NT2/D1 (cell line): ENCODE results near the gene EHF.
"Not testable (repeated sequence)": the region's sequence is repeated elsewhere in the genome, so short reads cannot be mapped to it uniquely, and the experiment has no call there.

Source experiments
- DNase-seq: peaks from one replicate; pipeline ENCODE4 v3.0.0-alpha.2; 2011; ENCODE audit warnings: low read depth, low spot score
- H3K27me3 ChIP-seq: 2 replicates; pipeline ENCODE4 v1.6.0; 2011; ENCODE audit warnings: mild to moderate bottlenecking; ENCODE audit not compliant: insufficient read length, insufficient read depth
- H3K36me3 ChIP-seq: 2 replicates; pipeline ENCODE4 v1.6.1; 2011; ENCODE audit warnings: mild to moderate bottlenecking, low read length, mixed read lengths; ENCODE audit not compliant: insufficient read depth, insufficient read length
- H3K4me1 ChIP-seq: 2 replicates; pipeline ENCODE4 v1.5.1; 2011; ENCODE audit not compliant: insufficient read depth, insufficient read length
- H3K4me3 ChIP-seq: 2 replicates; pipeline ENCODE4 v1.5.1; 2011; ENCODE audit warnings: low read depth; ENCODE audit not compliant: insufficient read length
- H3K9ac ChIP-seq: 2 replicates; pipeline ENCODE4 v1.6.0; 2011; ENCODE audit warnings: low read depth; ENCODE audit not compliant: insufficient read length
- H3K9me3 ChIP-seq: 2 replicates; pipeline ENCODE4 v1.5.1; 2011; ENCODE audit warnings: mild to moderate bottlenecking, low read length; ENCODE audit not compliant: insufficient read depth
- SUZ12 ChIP-seq: IDR thresholded peaks from 2 replicates; pipeline ENCODE4 v1.6.1; 2011; ENCODE audit not compliant: insufficient read length, insufficient read depth; ENCODE audit errors: extremely low read depth
- YY1 ChIP-seq: IDR thresholded peaks from 2 replicates; pipeline ENCODE4 v1.6.1; 2011; ENCODE audit not compliant: insufficient read length, insufficient read depth
- ZNF274 ChIP-seq: IDR thresholded peaks from 2 replicates; pipeline ENCODE4 v1.6.1; 2011; ENCODE audit warnings: mild to moderate bottlenecking, low read depth, low read length

EHF gene

DNA sequence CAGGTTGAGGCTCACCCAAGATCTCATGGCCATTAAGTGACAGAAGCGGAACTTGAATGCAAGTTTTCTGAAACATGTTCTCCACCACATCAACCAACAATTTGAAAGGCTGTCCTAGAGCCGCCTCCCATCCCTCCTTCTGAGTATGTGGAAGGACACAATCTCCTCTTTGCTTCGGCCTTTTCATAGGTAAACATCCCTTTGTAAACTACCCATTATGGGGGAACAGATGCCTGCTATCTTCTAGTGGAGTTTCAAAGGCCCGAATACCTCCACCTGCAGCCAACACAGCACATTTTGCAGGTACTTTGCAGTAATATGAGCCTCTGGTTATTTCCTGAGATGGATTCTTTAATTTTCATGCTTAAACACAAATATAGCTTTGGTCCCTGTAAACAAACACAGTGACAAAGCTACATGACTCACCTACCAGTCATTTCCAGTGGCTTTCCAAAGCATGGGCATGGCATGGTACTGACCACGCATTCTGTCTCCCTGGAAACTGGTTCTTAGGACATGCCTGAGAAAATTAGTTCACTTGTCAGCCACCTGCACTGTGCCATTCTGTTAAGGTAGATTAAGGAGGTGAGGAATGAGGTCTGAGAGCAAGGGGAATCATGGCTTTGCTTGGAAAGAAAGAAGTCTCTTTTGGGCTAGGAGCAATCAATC lies 60.2 kb downstream of the EHF start:
- Histone ChIP-seq H3K27me3 (no peaks in the 10 kb centered on the region), H3K9me3 (no peaks in the 10 kb centered on the region), H3K4me1 (no peaks in the 10 kb centered on the region), H3K36me3 (no peaks in the 10 kb centered on the region), H3K9ac (no peak overlapping the region), H3K4me3 (no peak overlapping the region)
- TF ChIP-seq SUZ12 (no peak), YY1 (no peak), ZNF274 (no peak)
- DNase-seq: no peak

DNA sequence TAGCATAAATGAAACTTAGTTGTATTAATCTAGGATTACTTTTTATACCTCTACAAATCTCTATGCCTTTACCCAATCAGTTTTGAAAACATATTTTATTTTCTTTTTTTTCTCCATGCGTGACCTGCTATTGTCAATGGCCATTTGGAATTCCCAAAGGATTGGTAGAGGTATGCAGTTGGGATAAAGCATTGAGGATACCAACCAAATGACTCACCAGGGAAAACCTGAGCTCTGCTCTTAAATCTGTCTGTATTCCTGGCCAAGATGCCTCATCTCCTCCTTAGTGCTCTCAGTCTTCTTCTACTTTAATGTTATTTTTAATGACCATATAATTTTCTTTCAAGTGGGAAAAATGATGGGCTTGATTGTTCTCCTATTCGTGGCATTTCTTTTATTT lies 61.9 kb downstream of the EHF start:
- DNase-seq: peak; percentile 39
- Histone ChIP-seq H3K9me3 (no peaks in the 10 kb centered on the region), H3K36me3 (no peaks in the 10 kb centered on the region), H3K4me3 (no peak overlapping the region), H3K27me3 (no peaks in the 10 kb centered on the region), H3K4me1 (no peaks in the 10 kb centered on the region), H3K9ac (no peak overlapping the region)
- TF ChIP-seq YY1 (no peak), SUZ12 (no peak), ZNF274 (no peak)

DNA sequence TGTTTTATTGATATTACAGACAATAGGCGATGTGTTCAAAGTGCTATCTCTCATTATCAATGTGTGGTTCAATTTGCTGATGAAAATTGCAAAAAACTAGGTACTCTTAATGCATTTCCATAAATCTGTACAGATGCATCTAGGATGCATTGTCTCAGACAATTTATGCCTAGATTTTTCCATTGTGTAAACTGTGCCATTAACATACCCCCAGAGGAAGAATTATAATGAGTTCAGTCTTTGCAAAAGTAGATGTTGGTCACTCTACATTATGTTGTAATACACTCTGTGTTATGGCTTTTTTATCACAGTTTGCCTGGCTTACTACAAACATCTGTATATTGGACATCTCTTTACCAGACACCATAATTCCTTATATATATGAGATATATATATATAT lies 62.5 kb downstream of the EHF start:
- no peaks in the 10 kb centered on the region for H3K27me3 ChIP-seq
- no peak for DNase-seq
- H3K4me3 ChIP-seq: no peak overlapping the region
- no peak for TF ChIP-seq YY1
- no peak for TF ChIP-seq ZNF274
- no peak for TF ChIP-seq SUZ12
- no peaks in the 10 kb centered on the region for H3K9me3 ChIP-seq
- H3K36me3 ChIP-seq: no peaks in the 10 kb centered on the region
- no peak overlapping the region for H3K9ac ChIP-seq
- H3K4me1 ChIP-seq: no peaks in the 10 kb centered on the region

DNA sequence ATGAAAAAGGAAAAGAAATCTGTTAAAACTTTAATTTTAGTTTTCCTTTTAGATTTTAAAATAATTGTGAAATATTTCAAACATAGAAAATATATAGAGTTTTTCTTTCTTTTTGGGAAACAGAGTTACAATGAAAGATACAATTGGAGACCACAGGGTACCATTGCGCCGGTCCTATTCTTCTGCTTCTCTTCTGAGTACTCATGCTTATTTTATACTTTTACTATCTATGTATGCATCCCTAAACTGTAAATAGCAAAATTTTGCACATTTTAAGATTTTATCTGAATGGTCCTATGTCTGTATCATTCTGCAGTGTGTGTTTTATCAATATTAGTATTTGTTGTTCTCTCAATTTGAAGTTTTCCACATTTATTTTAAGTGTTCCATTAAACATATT lies 65.0 kb downstream of the EHF start:
- no peak overlapping the region for H3K9ac ChIP-seq
- H3K27me3 ChIP-seq: no peaks in the 10 kb centered on the region
- DNase-seq: no peak
- no peaks in the 10 kb centered on the region for H3K4me1 ChIP-seq
- no peaks in the 10 kb centered on the region for H3K36me3 ChIP-seq
- H3K9me3 ChIP-seq: no peaks in the 10 kb centered on the region
- TF ChIP-seq ZNF274 (no peak), YY1 (no peak), SUZ12 (no peak)
- no peak overlapping the region for H3K4me3 ChIP-seq

DNA sequence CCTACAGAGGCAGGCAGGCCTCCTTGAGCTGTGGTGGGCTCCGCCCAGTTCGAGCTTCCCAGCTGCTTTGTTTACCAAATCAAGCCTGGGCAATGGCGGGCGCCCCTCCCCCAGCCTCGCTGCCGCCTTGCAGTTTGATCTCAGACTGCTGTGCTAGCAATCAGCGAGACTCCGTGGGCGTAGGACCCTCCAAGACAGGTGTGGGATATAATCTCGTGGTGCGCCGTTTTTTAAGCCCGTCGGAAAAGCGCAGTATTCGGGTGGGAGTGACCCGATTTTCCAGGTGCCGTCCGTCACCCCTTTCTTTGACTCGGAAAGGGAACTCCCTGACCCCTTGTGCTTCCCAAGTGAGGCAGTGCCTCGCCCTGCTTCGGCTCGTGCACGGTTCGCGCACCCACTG lies 71.4 kb downstream of the EHF start:
- Histone ChIP-seq H3K4me3 (peak overlapping the region; percentile 11), H3K9me3 (peaks cover 24% of the 10 kb centered on the region)
- not testable (repeated sequence) for DNase-seq, H3K36me3 ChIP-seq, H3K27me3 ChIP-seq, H3K4me1 ChIP-seq, H3K9ac ChIP-seq

DNA sequence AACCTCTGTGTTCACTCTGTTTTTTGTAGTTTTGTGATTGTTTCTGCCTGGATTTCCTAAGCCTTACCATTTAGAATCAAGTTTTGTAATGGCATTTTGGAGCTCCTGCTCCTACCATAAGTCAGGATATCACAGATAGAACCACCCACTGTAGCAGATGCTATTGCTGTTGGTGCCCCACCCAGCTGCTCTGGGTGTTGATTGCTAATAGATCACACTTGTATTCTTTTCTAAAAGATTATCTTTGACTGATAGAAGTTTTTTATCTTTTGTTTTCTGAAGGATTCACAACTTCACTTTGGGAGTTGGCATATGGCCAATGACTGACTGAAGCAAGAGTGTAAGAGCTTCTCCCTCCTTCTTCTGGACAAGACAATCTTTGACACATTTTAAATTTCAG lies 76.0 kb downstream of the EHF start:
- Histone ChIP-seq H3K4me3 (no peak overlapping the region), H3K36me3 (peaks cover 6% of the 10 kb centered on the region), H3K27me3 (no peaks in the 10 kb centered on the region), H3K9ac (no peak overlapping the region), H3K4me1 (no peaks in the 10 kb centered on the region), H3K9me3 (peaks cover 34% of the 10 kb centered on the region)
- no peak for DNase-seq
- TF ChIP-seq YY1 (no peak), SUZ12 (no peak), ZNF274 (no peak)

DNA sequence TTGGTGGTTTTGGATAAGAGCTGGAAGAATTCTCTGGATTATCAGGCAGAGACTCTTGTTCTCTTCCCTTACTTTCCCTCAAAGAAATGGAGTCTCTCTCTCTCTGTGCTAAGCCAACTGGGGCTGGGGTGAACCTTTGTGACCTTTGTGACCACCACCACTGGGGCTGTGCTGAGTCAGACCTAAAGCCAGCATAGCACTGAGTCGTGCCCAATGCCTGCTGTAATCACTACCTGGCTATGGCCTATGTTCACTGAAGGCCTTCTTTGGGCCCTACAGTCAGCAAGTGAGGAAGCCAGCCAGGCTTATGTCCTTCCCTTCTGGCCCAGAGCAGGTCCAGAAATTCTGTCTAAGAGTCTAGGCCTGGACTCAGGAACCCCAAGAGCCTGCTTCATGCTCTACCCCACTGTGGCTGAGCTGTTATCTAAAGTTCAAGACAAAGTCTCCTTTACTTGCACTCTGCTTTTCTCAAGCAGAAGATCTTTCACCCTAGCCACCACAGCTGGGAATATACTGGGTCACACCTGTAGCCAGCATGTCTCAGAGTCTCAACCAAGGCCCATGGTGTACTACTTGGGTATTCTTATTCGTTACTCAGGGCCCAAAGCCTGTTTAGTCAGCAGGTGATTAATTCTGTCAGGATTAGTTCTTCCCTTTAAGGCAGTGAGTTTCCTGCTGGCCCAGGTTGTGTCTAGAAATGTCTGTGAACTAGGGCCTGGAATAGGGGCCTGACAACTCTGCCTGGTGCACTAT lies 86.0 kb downstream of the EHF start:
- H3K4me3 ChIP-seq: no peak overlapping the region

DNA sequence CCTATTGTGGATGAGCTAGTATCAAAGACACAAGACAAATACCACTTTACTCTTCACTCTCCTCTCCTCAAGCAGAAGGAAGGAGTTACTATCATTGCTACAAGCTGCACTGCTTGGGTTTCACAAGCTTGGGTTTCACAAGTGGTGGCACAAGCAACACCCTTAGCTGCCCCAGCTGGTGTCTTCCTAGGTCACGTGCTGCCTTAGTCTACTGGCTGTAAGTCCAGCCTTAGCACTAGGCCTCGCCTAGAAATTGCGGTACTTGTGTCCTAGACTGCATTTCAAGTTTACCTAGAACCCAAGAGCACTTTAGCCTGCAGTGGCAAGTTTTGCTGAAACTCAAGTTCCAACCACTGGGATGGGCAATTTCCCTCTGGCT lies 86.6 kb downstream of the EHF start:
- Histone ChIP-seq H3K4me1 (no peaks in the 10 kb centered on the region), H3K36me3 (peaks cover 10% of the 10 kb centered on the region), H3K9ac (no peak overlapping the region), H3K4me3 (no peak overlapping the region), H3K27me3 (no peaks in the 10 kb centered on the region), H3K9me3 (peaks cover 45% of the 10 kb centered on the region)
- TF ChIP-seq ZNF274: no peak
- no peak for TF ChIP-seq SUZ12
- TF ChIP-seq YY1: no peak
- no peak for DNase-seq

More for the DNA sequence above, 86.0 kb downstream of the EHF start:
- Histone ChIP-seq H3K27me3 (no peaks in the 10 kb centered on the region), H3K9me3 (peaks cover 45% of the 10 kb centered on the region), H3K9ac (no peak overlapping the region), H3K4me1 (no peaks in the 10 kb centered on the region), H3K36me3 (peaks cover 16% of the 10 kb centered on the region)
- no peak for TF ChIP-seq YY1
- TF ChIP-seq SUZ12: no peak
- no peak for TF ChIP-seq ZNF274
- DNase-seq: no peak
